HCT116 (cell line): ENCODE measurements around the gene IFNA2. TPM values are rescaled to one million over a fixed set of nuclear protein-coding genes. Genes with fewer than 3 reads are reported as not detected.

Experiments used
- ATAC-seq: fragments of 200-7000 bp; cut with Tn5 transposase; 2 replicates; pipeline ENCODE4 v1.9.1; 2020; ENCODE audit warnings: mild to moderate bottlenecking, moderate library complexity
- BruUV-seq: library from RNA; stranded (reverse); fragments of 400-500 nt; replicated peaks from 2 replicates; lab custom pipeline; 2021; lab: Mats Ljungman, UMichigan
- CTCF ChIA-PET: fragments of 300-600 bp; sonication (Branson Sonifier 250); formaldehyde crosslinking; loops from one replicate; lab custom pipeline; 2021; ENCODE audit warnings: antibody characterized with exemption; lab: Charles Lee
- POLR2A ChIA-PET: fragments of 300-600, 350-600 bp; sonication (Branson Sonifier 250); formaldehyde crosslinking; loops from one replicate; lab custom pipeline; 2021; ENCODE audit warnings: antibody characterized with exemption; lab: Charles Lee
- RAD21 ChIA-PET, 2 experiments: fragments of 300-600 bp; sonication (Branson Sonifier 250); formaldehyde crosslinking; loops; one replicate each; lab custom pipeline; 2023; ENCODE audit warnings: low total read pairs in 2 of 2; ENCODE audit not compliant: uncharacterized antibody in 2 of 2, unreplicated experiment in 2 of 2, low non-redundant PET in 1 of 2; lab: Charles Lee
- DNase-seq: peaks from one replicate; pipeline ENCODE4 v3.0.0-alpha.2; 2010; ENCODE audit warnings: low read depth, low spot score
- H2AFZ ChIP-seq: fragments of 200-600 bp; shearing (Covaris generic), sonication (generic); 2 replicates; pipeline ENCODE4 v1.6.1; 2017; ENCODE audit warnings: low read depth, mixed run types, mixed read lengths, antibody characterized with exemption, low read length; ENCODE audit not compliant: poor library complexity, severe bottlenecking
- H3K27ac ChIP-seq: 2 replicates; pipeline ENCODE4 v1.5.1; 2012; ENCODE audit warnings: low read depth, low read length
- H3K27me3 ChIP-seq: fragments of 200-600 bp; sonication (generic); 2 replicates; pipeline ENCODE4 v1.6.1; 2016; ENCODE audit warnings: mixed run types, low read length, mixed read lengths; ENCODE audit not compliant: insufficient read depth
- H3K36me3 ChIP-seq, 2 experiments: fragments of 200-500 bp in 1 of 2; fragments of 200-600 bp in 1 of 2; sonication (Bioruptor generic) in 1 of 2; sonication (generic) in 1 of 2; 2 replicates each; pipeline versions ENCODE4 v1.5.1 to v1.6.1; 2014 to 2016; ENCODE audit warnings: low read length in 2 of 2, inconsistent platforms in 1 of 2, mixed read lengths in 1 of 2, mixed run types in 1 of 2; ENCODE audit not compliant: insufficient read depth in 2 of 2, control insufficient read depth in 1 of 2
- H3K4me1 ChIP-seq, 2 experiments: fragments of 200-600 bp in 1 of 2; sonication (generic) in 1 of 2; 2 replicates each; pipeline versions ENCODE4 v1.5.1 to v1.6.1; 2012 to 2017; ENCODE audit warnings: low read length in 2 of 2, inconsistent platforms in 1 of 2, mild to moderate bottlenecking in 1 of 2, mixed read lengths in 1 of 2, mixed run types in 1 of 2, moderate library complexity in 1 of 2; ENCODE audit not compliant: insufficient read depth in 2 of 2, control insufficient read depth in 1 of 2
- H3K4me2 ChIP-seq: fragments of 200-600 bp; sonication (generic); 2 replicates; pipeline ENCODE4 v1.6.1; 2017; ENCODE audit warnings: mixed run types, low read length, mixed read lengths
- H3K4me3 ChIP-seq, 2 experiments: fragments of 200-600 bp in 1 of 2; sonication (generic) in 1 of 2; replicated peaks in 1 of 2; 2 replicates each; pipeline ENCODE4 v1.5.1; 2011 to 2016; ENCODE audit warnings: low read length in 2 of 2, control low read depth in 1 of 2, low read depth in 1 of 2, mild to moderate bottlenecking in 1 of 2, mixed read lengths in 1 of 2, mixed run types in 1 of 2
- H3K79me2 ChIP-seq: fragments of 200-600 bp; sonication (generic); 2 replicates; pipeline ENCODE4 v1.6.1; 2017; ENCODE audit warnings: mild to moderate bottlenecking, mixed run types, low read length, moderate library complexity, mixed read lengths; ENCODE audit not compliant: insufficient read depth
- H3K9ac ChIP-seq: fragments of 200-600 bp; sonication (generic); 2 replicates; pipeline ENCODE4 v1.6.1; 2016; ENCODE audit warnings: low read length, mixed read lengths
- H3K9me2 ChIP-seq: fragments of 200-600 bp; sonication (generic), shearing (Covaris generic); 2 replicates; pipeline ENCODE4 v1.6.1; 2017; ENCODE audit warnings: mixed run types, mild to moderate bottlenecking, moderate library complexity; ENCODE audit not compliant: insufficient read depth
- H3K9me3 ChIP-seq, 2 experiments: fragments of 200-500 bp in 1 of 2; fragments of 200-600 bp in 1 of 2; sonication (Bioruptor generic) in 1 of 2; sonication (generic) in 1 of 2; 2 replicates each; pipeline ENCODE4 v1.6.1; 2014 to 2017; ENCODE audit warnings: low read length in 2 of 2, mixed read lengths in 2 of 2, inconsistent platforms in 1 of 2, low read depth in 1 of 2, mild to moderate bottlenecking in 1 of 2, mixed run types in 1 of 2, moderate library complexity in 1 of 2; ENCODE audit not compliant: control insufficient read depth in 1 of 2, insufficient read depth in 1 of 2
- H4K20me1 ChIP-seq: fragments of 200-600 bp; sonication (generic), shearing (Covaris generic); 2 replicates; pipeline ENCODE4 v1.6.1; 2017; ENCODE audit warnings: mixed run types, mild to moderate bottlenecking, moderate library complexity; ENCODE audit not compliant: insufficient read depth
- EZH2 ChIP-seq: fragments of 200-600 bp; sonication (generic); IDR thresholded peaks from 2 replicates; pipeline ENCODE4 v1.6.1; 2017; ENCODE audit warnings: antibody characterized with exemption, mixed run types
- REST ChIP-seq: IDR thresholded peaks from 2 replicates; pipeline ENCODE4 v1.6.1; 2012; ENCODE audit warnings: low read depth
- SP1 ChIP-seq: IDR thresholded peaks from 2 replicates; pipeline ENCODE4 v1.6.1; 2012; ENCODE audit warnings: low read depth
- ZFX ChIP-seq: fragments of 450-650 bp; IDR thresholded peaks from 2 replicates; pipeline ENCODE4 v1.6.1; 2017
- ZNF274 ChIP-seq: fragments of 200-500 bp; sonication (Bioruptor generic); IDR thresholded peaks from 2 replicates; pipeline ENCODE4 v1.6.1; 2014; ENCODE audit warnings: mild to moderate bottlenecking, low read depth, low read length, inconsistent platforms
- intact Hi-C: fragments of 100-400 bp; cut with micrococcal nuclease; formaldehyde crosslinking; loops from 2 replicates; pipeline ENCODE4 v1.10.0; 2022
- total RNA-seq: library from RNA; stranded (reverse); gene quantifications from one replicate; pipeline ENCODE4 v1.2.1, GENCODE V29; 2021; ENCODE audit not compliant: unreplicated experiment
- TF ChIP-seq, protein P1 (sequence below), 3 experiments: fragments of 200-600 bp in 1 of 3; sonication (generic) in 1 of 3; IDR thresholded peaks in 2 of 3; conservative IDR thresholded peaks in 1 of 3; 2 replicates each; pipeline ENCODE4 v1.5.1; 2012 to 2017; ENCODE audit warnings: low read depth in 2 of 3, low read length in 2 of 3, antibody characterized with exemption in 1 of 3, borderline replicate concordance in 1 of 3, control low read depth in 1 of 3, mild to moderate bottlenecking in 1 of 3, mixed read lengths in 1 of 3, mixed run types in 1 of 3, moderate library complexity in 1 of 3; ENCODE audit not compliant: insufficient read depth in 1 of 3
- TF ChIP-seq, protein P2 (sequence below): IDR thresholded peaks from 2 replicates; pipeline ENCODE4 v1.6.1; 2011; ENCODE audit warnings: mild to moderate bottlenecking, low read length, moderate library complexity; ENCODE audit not compliant: insufficient replicate concordance; ENCODE audit errors: extremely low read depth

Gene IFNA2
- total RNA-seq, 1 experiment from 2014 or later = not detected

DNA sequence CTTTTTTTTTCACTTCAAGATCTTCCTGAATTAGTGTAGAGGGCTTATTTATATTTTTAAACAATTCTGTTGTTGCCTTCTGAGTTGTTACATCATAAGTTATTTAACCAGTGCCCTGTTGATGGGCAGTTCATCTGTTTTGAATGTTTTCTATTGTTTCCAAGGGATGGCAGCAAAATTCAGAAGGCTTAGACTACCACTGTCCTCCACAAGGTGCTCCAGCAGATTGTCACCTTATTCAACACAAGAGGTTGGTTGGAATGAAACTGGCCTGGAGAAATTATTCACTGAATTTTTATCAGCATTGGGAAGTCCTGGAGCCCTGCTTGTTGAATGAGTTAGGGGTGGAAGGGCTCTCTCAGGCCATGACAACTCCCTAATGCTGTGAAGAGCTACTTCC, 48.7 kb downstream of the IFNA2 start:
- intact Hi-C loops = loop anchor here (5.0 kb wide), 1 partner anchor 246 kb away; no protein-coding TSS in a partner anchor
- TF ChIP-seq ZNF274 (no peak), ZFX (no peak), SP1 (no peak), REST (no peak), EZH2 (no peak)
- TF ChIP-seq, protein P1, sequence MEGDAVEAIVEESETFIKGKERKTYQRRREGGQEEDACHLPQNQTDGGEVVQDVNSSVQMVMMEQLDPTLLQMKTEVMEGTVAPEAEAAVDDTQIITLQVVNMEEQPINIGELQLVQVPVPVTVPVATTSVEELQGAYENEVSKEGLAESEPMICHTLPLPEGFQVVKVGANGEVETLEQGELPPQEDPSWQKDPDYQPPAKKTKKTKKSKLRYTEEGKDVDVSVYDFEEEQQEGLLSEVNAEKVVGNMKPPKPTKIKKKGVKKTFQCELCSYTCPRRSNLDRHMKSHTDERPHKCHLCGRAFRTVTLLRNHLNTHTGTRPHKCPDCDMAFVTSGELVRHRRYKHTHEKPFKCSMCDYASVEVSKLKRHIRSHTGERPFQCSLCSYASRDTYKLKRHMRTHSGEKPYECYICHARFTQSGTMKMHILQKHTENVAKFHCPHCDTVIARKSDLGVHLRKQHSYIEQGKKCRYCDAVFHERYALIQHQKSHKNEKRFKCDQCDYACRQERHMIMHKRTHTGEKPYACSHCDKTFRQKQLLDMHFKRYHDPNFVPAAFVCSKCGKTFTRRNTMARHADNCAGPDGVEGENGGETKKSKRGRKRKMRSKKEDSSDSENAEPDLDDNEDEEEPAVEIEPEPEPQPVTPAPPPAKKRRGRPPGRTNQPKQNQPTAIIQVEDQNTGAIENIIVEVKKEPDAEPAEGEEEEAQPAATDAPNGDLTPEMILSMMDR (IDR thresholded peaks at IDR 0.05 in 2 of 3, conservative IDR thresholded peaks at IDR 0.05 in 1 of 3; ENCODE audit: borderline replicate concordance in 1 of 3, insufficient read depth in 1 of 3, low read depth in 2 of 3, low read length in 2 of 3) = peak; percentile 20 to 31 (median 26); a peak in 3 of 6 replicates
- TF ChIP-seq, protein P2, sequence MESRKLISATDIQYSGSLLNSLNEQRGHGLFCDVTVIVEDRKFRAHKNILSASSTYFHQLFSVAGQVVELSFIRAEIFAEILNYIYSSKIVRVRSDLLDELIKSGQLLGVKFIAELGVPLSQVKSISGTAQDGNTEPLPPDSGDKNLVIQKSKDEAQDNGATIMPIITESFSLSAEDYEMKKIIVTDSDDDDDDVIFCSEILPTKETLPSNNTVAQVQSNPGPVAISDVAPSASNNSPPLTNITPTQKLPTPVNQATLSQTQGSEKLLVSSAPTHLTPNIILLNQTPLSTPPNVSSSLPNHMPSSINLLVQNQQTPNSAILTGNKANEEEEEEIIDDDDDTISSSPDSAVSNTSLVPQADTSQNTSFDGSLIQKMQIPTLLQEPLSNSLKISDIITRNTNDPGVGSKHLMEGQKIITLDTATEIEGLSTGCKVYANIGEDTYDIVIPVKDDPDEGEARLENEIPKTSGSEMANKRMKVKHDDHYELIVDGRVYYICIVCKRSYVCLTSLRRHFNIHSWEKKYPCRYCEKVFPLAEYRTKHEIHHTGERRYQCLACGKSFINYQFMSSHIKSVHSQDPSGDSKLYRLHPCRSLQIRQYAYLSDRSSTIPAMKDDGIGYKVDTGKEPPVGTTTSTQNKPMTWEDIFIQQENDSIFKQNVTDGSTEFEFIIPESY = no peak
- H3K27ac ChIP-seq = no peak overlapping the region
- no peaks in the 10 kb centered on the region for H3K9me3 ChIP-seq
- peaks cover 3 to 23% of the 10 kb centered on the region in 2 experiments; a peak in 3 of 4 replicates for H3K4me1 ChIP-seq
- no peak overlapping the region for H3K9ac ChIP-seq
- no peak for DNase-seq
- peak overlapping the region; percentile 80; the same call in 1 of the 2 replicates for H3K4me2 ChIP-seq
- BruUV-seq = no TSS peak
- no peaks in the 10 kb centered on the region for H3K9me2 ChIP-seq
- no peaks in the 10 kb centered on the region for H3K27me3 ChIP-seq
- peak; percentile 43 for ATAC-seq
- peaks cover 0 to 15% of the 10 kb centered on the region in 2 experiments; a peak in 2 of 4 replicates for H3K36me3 ChIP-seq
- H3K4me3 ChIP-seq = no peak overlapping the region
- H2AFZ ChIP-seq = peak overlapping the region; percentile 47
- H4K20me1 ChIP-seq = no peaks in the 10 kb centered on the region
- peaks cover 37% of the 10 kb centered on the region for H3K79me2 ChIP-seq
- ChIA-PET RAD21 (no interaction called here), CTCF (interaction anchor here (0.8 kb wide), 2 partner anchors 10 to 98 kb away, joined by 3 to 4 read pairs; no protein-coding TSS in a partner anchor), POLR2A (no interaction called here)
